WTC11 (cell line): ENCODE results near the gene RPRD1B. TPM values are rescaled to one million over a fixed set of nuclear protein-coding genes. Genes with fewer than 3 reads are reported as not detected.

Source experiments
- ATAC-seq: fragments of 200-7000 bp; cut with Tn5 transposase; 2 replicates; pipeline ENCODE4 v1.10.0; 2021; ENCODE audit warnings: mild to moderate bottlenecking, moderate library complexity
- CTCF ChIA-PET: fragments of 300-600 bp; sonication (Branson Sonifier 250); formaldehyde crosslinking; loops from one replicate; lab custom pipeline; 2021; ENCODE audit warnings: antibody characterized with exemption; lab: Charles Lee
- POLR2A ChIA-PET: fragments of 350-600 bp; sonication (Branson Sonifier 250); formaldehyde crosslinking; loops from one replicate; lab custom pipeline; 2021; ENCODE audit warnings: antibody characterized with exemption; lab: Charles Lee
- DNase-seq: peaks from one replicate; pipeline ENCODE4 v3.0.0; 2021; ENCODE audit warnings: low spot score
- H3K27ac Mint-ChIP-seq: 2 replicates; pipeline ENCODE4 v1.8.0; 2021; ENCODE audit warnings: mixed read lengths
- H3K27me3 Mint-ChIP-seq: 2 replicates; pipeline ENCODE4 v1.8.0; 2021; ENCODE audit warnings: low read depth, mild to moderate bottlenecking, moderate library complexity, mixed read lengths
- H3K36me3 Mint-ChIP-seq: 2 replicates; pipeline ENCODE4 v1.8.0; 2021; ENCODE audit warnings: mixed read lengths
- H3K4me1 Mint-ChIP-seq: 2 replicates; pipeline ENCODE4 v1.8.0; 2022; ENCODE audit warnings: mixed read lengths
- H3K4me3 Mint-ChIP-seq: 2 replicates; pipeline ENCODE4 v1.8.0; 2021; ENCODE audit warnings: mild to moderate bottlenecking, moderate library complexity, mixed read lengths
- H3K9me3 Mint-ChIP-seq: 2 replicates; pipeline ENCODE4 v1.8.0; 2021; ENCODE audit warnings: mixed read lengths
- ATF6 ChIP-seq: sonication (generic); formaldehyde crosslinking; IDR thresholded peaks from 2 replicates; pipeline ENCODE4 v1.8.1; 2023; ENCODE audit warnings: mild to moderate bottlenecking, missing genetic modification reagents
- ELF4 ChIP-seq: sonication (generic); formaldehyde crosslinking; IDR thresholded peaks from 2 replicates; pipeline ENCODE4 v1.8.1; 2022; ENCODE audit warnings: low read depth, mild to moderate bottlenecking, moderate library complexity, missing genetic modification reagents
- ESRRA ChIP-seq: sonication (generic); formaldehyde crosslinking; IDR thresholded peaks from 2 replicates; pipeline ENCODE4 v1.8.1; 2022; ENCODE audit warnings: mild to moderate bottlenecking, missing genetic modification reagents, borderline replicate concordance
- FOXK1 ChIP-seq: sonication (generic); formaldehyde crosslinking; IDR thresholded peaks from 2 replicates; pipeline ENCODE4 v1.8.0; 2022; ENCODE audit warnings: mild to moderate bottlenecking, moderate library complexity, missing genetic modification reagents
- GABPB1 ChIP-seq: sonication (generic); formaldehyde crosslinking; IDR thresholded peaks from 2 replicates; pipeline ENCODE4 v1.8.1; 2023; ENCODE audit warnings: mild to moderate bottlenecking, missing genetic modification reagents
- NR2C2 ChIP-seq: sonication (generic); formaldehyde crosslinking; IDR thresholded peaks from 2 replicates; pipeline ENCODE4 v1.8.0; 2022; ENCODE audit warnings: mild to moderate bottlenecking, missing genetic modification reagents
- PRRX2 ChIP-seq: fragments of 250-450 bp; sonication (Bioruptor Pico); IDR thresholded peaks from 2 replicates; pipeline ENCODE4 v1.8.0; 2021; ENCODE audit warnings: mild to moderate bottlenecking
- SMAD3 ChIP-seq: sonication (generic); formaldehyde crosslinking; IDR thresholded peaks from 2 replicates; pipeline ENCODE4 v1.8.0; 2022; ENCODE audit warnings: missing genetic modification reagents, mild to moderate bottlenecking, borderline replicate concordance
- TP53 ChIP-seq: sonication (generic); formaldehyde crosslinking; IDR thresholded peaks from 2 replicates; pipeline ENCODE4 v1.8.1; 2023; ENCODE audit warnings: mild to moderate bottlenecking, missing genetic modification reagents
- ZBTB43 ChIP-seq: sonication (generic); formaldehyde crosslinking; IDR thresholded peaks from 2 replicates; pipeline ENCODE4 v1.8.1; 2023; ENCODE audit warnings: mild to moderate bottlenecking, missing genetic modification reagents
- ZMAT4 ChIP-seq: fragments of 250-450 bp; sonication (Bioruptor Pico); IDR thresholded peaks from 2 replicates; pipeline ENCODE4 v1.9.0; 2021; ENCODE audit warnings: mild to moderate bottlenecking
- ZNF138 ChIP-seq: sonication (generic); formaldehyde crosslinking; conservative IDR thresholded peaks from 2 replicates; pipeline ENCODE4 v1.8.1; 2022; ENCODE audit warnings: mild to moderate bottlenecking, moderate library complexity, missing genetic modification reagents
- ZNF317 ChIP-seq: sonication (generic); formaldehyde crosslinking; IDR thresholded peaks from 2 replicates; pipeline ENCODE4 v1.8.1; 2023; ENCODE audit warnings: low read depth, mild to moderate bottlenecking, moderate library complexity, missing genetic modification reagents, borderline replicate concordance
- ZNF396 ChIP-seq: fragments of 250-450 bp; sonication (Bioruptor Pico); IDR thresholded peaks from 2 replicates; pipeline ENCODE4 v1.8.0; 2021; ENCODE audit warnings: mild to moderate bottlenecking, moderate library complexity, borderline replicate concordance
- ZNF512 ChIP-seq: sonication (generic); formaldehyde crosslinking; IDR thresholded peaks from 2 replicates; pipeline ENCODE4 v1.8.1; 2022; ENCODE audit warnings: missing genetic modification reagents, borderline replicate concordance
- total RNA-seq: library from RNA; stranded (reverse); gene quantifications from 3 replicates; pipeline ENCODE4 v1.2.3, GENCODE V29; 2021
- TF ChIP-seq, protein P1 (sequence below): sonication (generic); formaldehyde crosslinking; IDR thresholded peaks from 2 replicates; pipeline ENCODE4 v1.8.0; 2022; ENCODE audit warnings: mild to moderate bottlenecking, missing genetic modification reagents
- TF ChIP-seq, protein P2 (sequence below): sonication (generic); formaldehyde crosslinking; conservative IDR thresholded peaks from 2 replicates; pipeline ENCODE4 v1.8.1; 2023; ENCODE audit warnings: mild to moderate bottlenecking, low read depth, missing genetic modification reagents, moderate library complexity
- TF ChIP-seq, protein P3 (sequence below): sonication (generic); formaldehyde crosslinking; IDR thresholded peaks from 2 replicates; pipeline ENCODE4 v1.8.0; 2022; ENCODE audit warnings: missing genetic modification reagents
- TF ChIP-seq, protein P4 (sequence below): sonication (generic); formaldehyde crosslinking; IDR thresholded peaks from 2 replicates; pipeline ENCODE4 v1.8.1; 2022; ENCODE audit warnings: low read depth, mild to moderate bottlenecking, moderate library complexity, missing genetic modification reagents, borderline replicate concordance
- TF ChIP-seq, protein P5 (sequence below): sonication (generic); formaldehyde crosslinking; IDR thresholded peaks from 2 replicates; pipeline ENCODE4 v1.8.1; 2023; ENCODE audit warnings: mild to moderate bottlenecking, missing genetic modification reagents, moderate library complexity

The RPRD1B gene
- total RNA-seq, 1 experiment from 2014 or later: 21.4 TPM

GRCh38 chr20:38001981-38002380 lies 31.6 kb upstream of the RPRD1B start:
- CTCF ChIA-PET: no interaction called here
- H3K4me1 Mint-ChIP-seq: no peaks in the 10 kb centered on the region
- H3K9me3 Mint-ChIP-seq: no peaks in the 10 kb centered on the region
- no peak for ATAC-seq
- no peak overlapping the region for H3K27ac Mint-ChIP-seq
- no peak for TF ChIP-seq ZNF138 (CRISPR knock-in tag)
- TF ChIP-seq ZBTB43 (CRISPR knock-in tag): no peak
- no peak for TF ChIP-seq FOXK1 (CRISPR knock-in tag)
- TF ChIP-seq, protein P1, sequence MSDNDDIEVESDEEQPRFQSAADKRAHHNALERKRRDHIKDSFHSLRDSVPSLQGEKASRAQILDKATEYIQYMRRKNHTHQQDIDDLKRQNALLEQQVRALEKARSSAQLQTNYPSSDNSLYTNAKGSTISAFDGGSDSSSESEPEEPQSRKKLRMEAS (CRISPR knock-in tag): no peak
- TF ChIP-seq PRRX2 (CRISPR knock-in tag): no peak
- TF ChIP-seq ATF6: no peak
- TF ChIP-seq, protein P2, sequence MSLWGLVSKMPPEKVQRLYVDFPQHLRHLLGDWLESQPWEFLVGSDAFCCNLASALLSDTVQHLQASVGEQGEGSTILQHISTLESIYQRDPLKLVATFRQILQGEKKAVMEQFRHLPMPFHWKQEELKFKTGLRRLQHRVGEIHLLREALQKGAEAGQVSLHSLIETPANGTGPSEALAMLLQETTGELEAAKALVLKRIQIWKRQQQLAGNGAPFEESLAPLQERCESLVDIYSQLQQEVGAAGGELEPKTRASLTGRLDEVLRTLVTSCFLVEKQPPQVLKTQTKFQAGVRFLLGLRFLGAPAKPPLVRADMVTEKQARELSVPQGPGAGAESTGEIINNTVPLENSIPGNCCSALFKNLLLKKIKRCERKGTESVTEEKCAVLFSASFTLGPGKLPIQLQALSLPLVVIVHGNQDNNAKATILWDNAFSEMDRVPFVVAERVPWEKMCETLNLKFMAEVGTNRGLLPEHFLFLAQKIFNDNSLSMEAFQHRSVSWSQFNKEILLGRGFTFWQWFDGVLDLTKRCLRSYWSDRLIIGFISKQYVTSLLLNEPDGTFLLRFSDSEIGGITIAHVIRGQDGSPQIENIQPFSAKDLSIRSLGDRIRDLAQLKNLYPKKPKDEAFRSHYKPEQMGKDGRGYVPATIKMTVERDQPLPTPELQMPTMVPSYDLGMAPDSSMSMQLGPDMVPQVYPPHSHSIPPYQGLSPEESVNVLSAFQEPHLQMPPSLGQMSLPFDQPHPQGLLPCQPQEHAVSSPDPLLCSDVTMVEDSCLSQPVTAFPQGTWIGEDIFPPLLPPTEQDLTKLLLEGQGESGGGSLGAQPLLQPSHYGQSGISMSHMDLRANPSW (CRISPR knock-in tag): no peak
- no peak for TF ChIP-seq ZMAT4 (CRISPR knock-in tag)
- no peak for TF ChIP-seq ESRRA (CRISPR knock-in tag)
- no peak for DNase-seq
- no peaks in the 10 kb centered on the region for H3K27me3 Mint-ChIP-seq
- POLR2A ChIA-PET: no interaction called here
- peaks cover 56% of the 10 kb centered on the region for H3K36me3 Mint-ChIP-seq
- no peak overlapping the region for H3K4me3 Mint-ChIP-seq

DNA sequence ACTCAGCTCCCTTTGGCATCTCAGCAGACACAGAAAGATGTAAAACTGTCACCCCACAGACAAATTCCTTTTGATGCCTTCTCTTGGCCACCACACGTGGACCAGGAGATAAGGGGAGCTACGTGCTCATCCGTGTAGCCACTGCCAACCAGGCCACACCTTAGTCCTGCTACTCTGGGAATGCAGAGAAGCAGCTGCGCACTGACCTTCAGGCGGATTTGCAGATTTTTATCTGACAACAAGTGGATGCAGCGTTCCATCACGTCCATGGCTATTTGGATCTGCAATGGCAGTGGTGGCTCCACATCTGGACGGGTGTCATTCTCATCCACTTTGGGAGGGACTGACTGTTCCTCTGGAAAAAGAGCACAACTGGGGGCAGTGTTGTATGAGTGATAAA lies 31.1 kb upstream of the RPRD1B start:
- Mint-ChIP-seq H3K27ac (no peak overlapping the region), H3K9me3 (no peaks in the 10 kb centered on the region), H3K4me1 (no peaks in the 10 kb centered on the region), H3K36me3 (peaks cover 52% of the 10 kb centered on the region), H3K4me3 (no peak overlapping the region), H3K27me3 (no peaks in the 10 kb centered on the region)
- ChIA-PET CTCF (no interaction called here), POLR2A (no interaction called here)
- no peak for DNase-seq
- ATAC-seq: no peak
- TF ChIP-seq, protein P3, sequence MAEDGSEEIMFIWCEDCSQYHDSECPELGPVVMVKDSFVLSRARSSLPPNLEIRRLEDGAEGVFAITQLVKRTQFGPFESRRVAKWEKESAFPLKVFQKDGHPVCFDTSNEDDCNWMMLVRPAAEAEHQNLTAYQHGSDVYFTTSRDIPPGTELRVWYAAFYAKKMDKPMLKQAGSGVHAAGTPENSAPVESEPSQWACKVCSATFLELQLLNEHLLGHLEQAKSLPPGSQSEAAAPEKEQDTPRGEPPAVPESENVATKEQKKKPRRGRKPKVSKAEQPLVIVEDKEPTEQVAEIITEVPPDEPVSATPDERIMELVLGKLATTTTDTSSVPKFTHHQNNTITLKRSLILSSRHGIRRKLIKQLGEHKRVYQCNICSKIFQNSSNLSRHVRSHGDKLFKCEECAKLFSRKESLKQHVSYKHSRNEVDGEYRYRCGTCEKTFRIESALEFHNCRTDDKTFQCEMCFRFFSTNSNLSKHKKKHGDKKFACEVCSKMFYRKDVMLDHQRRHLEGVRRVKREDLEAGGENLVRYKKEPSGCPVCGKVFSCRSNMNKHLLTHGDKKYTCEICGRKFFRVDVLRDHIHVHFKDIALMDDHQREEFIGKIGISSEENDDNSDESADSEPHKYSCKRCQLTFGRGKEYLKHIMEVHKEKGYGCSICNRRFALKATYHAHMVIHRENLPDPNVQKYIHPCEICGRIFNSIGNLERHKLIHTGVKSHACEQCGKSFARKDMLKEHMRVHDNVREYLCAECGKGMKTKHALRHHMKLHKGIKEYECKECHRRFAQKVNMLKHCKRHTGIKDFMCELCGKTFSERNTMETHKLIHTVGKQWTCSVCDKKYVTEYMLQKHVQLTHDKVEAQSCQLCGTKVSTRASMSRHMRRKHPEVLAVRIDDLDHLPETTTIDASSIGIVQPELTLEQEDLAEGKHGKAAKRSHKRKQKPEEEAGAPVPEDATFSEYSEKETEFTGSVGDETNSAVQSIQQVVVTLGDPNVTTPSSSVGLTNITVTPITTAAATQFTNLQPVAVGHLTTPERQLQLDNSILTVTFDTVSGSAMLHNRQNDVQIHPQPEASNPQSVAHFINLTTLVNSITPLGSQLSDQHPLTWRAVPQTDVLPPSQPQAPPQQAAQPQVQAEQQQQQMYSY (CRISPR knock-in tag): no peak
- TF ChIP-seq, protein P4, sequence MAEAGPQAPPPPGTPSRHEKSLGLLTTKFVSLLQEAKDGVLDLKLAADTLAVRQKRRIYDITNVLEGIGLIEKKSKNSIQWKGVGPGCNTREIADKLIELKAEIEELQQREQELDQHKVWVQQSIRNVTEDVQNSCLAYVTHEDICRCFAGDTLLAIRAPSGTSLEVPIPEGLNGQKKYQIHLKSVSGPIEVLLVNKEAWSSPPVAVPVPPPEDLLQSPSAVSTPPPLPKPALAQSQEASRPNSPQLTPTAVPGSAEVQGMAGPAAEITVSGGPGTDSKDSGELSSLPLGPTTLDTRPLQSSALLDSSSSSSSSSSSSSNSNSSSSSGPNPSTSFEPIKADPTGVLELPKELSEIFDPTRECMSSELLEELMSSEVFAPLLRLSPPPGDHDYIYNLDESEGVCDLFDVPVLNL (CRISPR knock-in tag): no peak
- no peak for TF ChIP-seq ZMAT4 (CRISPR knock-in tag)
- TF ChIP-seq, protein P5, sequence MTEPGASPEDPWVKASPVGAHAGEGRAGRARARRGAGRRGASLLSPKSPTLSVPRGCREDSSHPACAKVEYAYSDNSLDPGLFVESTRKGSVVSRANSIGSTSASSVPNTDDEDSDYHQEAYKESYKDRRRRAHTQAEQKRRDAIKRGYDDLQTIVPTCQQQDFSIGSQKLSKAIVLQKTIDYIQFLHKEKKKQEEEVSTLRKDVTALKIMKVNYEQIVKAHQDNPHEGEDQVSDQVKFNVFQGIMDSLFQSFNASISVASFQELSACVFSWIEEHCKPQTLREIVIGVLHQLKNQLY (CRISPR knock-in tag): no peak
- TF ChIP-seq GABPB1: no peak
- no peak for TF ChIP-seq NR2C2 (CRISPR knock-in tag)
- no peak for TF ChIP-seq SMAD3 (CRISPR knock-in tag)
- no peak for TF ChIP-seq ZNF317
- no peak for TF ChIP-seq ZNF512 (CRISPR knock-in tag)
- no peak for TF ChIP-seq ZNF396 (CRISPR knock-in tag)
- TF ChIP-seq ELF4: no peak
- TF ChIP-seq TP53 (CRISPR knock-in tag): no peak
